ENCODE measurements around the gene HNF4A. TPM values are rescaled to one million over a fixed set of nuclear protein-coding genes. Genes with fewer than 3 reads are reported as not detected.

HNF4A gene
- total RNA-seq, 1 experiment from 2014 or later, result not detected

- no peak for DNase-seq (ENCODE audit: low read depth)
Observed at GRCh38 chr20:44405785-44406571, 50.5 kb downstream of the HNF4A start.

- no peak for DNase-seq (ENCODE audit: low read depth)
Observed at GRCh38 chr20:44406572-44407137, 51.2 kb downstream of the HNF4A start.

- DNase-seq (ENCODE audit: low read depth), result peak; percentile 98
Observed at GRCh38 chr20:44407402-44408184, 52.1 kb downstream of the HNF4A start.

- peak; percentile 95 for DNase-seq (ENCODE audit: low read depth)
Observed at GRCh38 chr20:44409132-44409600, 53.7 kb downstream of the HNF4A start.

GRCh38 chr20:44410583-44411019, 55.1 kb downstream of the HNF4A start:
- DNase-seq (ENCODE audit: low read depth), result no peak

- DNase-seq (ENCODE audit: low read depth), result no peak
Observed at GRCh38 chr20:44411020-44411756, 55.7 kb downstream of the HNF4A start.

GRCh38 chr20:44411757-44412401, 56.4 kb downstream of the HNF4A start:
- no peak for DNase-seq (ENCODE audit: low read depth)

- no peak for DNase-seq (ENCODE audit: low read depth)
Observed at GRCh38 chr20:44412402-44413144, 57.1 kb downstream of the HNF4A start.

- no peak for DNase-seq (ENCODE audit: low read depth)
Observed at GRCh38 chr20:44413575-44414345, 58.3 kb downstream of the HNF4A start.

- DNase-seq (ENCODE audit: low read depth), result no peak
Observed at GRCh38 chr20:44414346-44414714, 58.8 kb downstream of the HNF4A start.

GRCh38 chr20:44414808-44415207, 59.3 kb downstream of the HNF4A start:
- no peak for DNase-seq (ENCODE audit: low read depth)

- no peak for DNase-seq (ENCODE audit: low read depth)
Observed at GRCh38 chr20:44415833-44416715, 60.6 kb downstream of the HNF4A start.

- DNase-seq (ENCODE audit: low read depth), result no peak
Observed at GRCh38 chr20:44418069-44418905, 62.8 kb downstream of the HNF4A start.

GRCh38 chr20:44419131-44419844, 63.8 kb downstream of the HNF4A start:
- no peak for DNase-seq (ENCODE audit: low read depth)

- no peak for DNase-seq (ENCODE audit: low read depth)
Observed at GRCh38 chr20:44420497-44420896, 65.0 kb downstream of the HNF4A start.

- DNase-seq (ENCODE audit: low read depth), result peak; percentile 76
Observed at GRCh38 chr20:44422083-44422482, 66.6 kb downstream of the HNF4A start.

GRCh38 chr20:44423480-44423879, 68.0 kb downstream of the HNF4A start:
- DNase-seq (ENCODE audit: low read depth), result peak; percentile 42

Measured in M059J (cell line).